Myocyte (in vitro differentiated cells): ENCODE measurements around the gene GMDS. TPM values are rescaled to one million over a fixed set of nuclear protein-coding genes. Genes with fewer than 3 reads are reported as not detected.

Experiments used
- DNase-seq: peaks from one replicate; pipeline ENCODE4 v3.0.0-alpha.2; 2012; ENCODE audit warnings: low read depth
- total RNA-seq: library from RNA; depleted of rRNA; stranded (reverse); fragments of >200 nt; gene quantifications from 2 replicates; pipeline ENCODE4 v1.2.3, GENCODE V29; 2014

The GMDS gene
- total RNA-seq, 1 donor from 2014 or later, result 9.3 TPM

GRCh38 chr6:1781817-1782184 is 463.6 kb downstream of the GMDS start:
- no peak for DNase-seq

GRCh38 chr6:1781152-1781816 is 464.1 kb downstream of the GMDS start:
- DNase-seq, result no peak

GRCh38 chr6:1780251-1780867 is 465.0 kb downstream of the GMDS start:
- DNase-seq, result no peak

GRCh38 chr6:1778686-1779235 is 466.6 kb downstream of the GMDS start:
- DNase-seq, result no peak

- DNase-seq, result no peak
These were observed 467.3 kb downstream of the GMDS start for GRCh38 chr6:1777921-1778685.

GRCh38 chr6:1775441-1775840 is 470.0 kb downstream of the GMDS start:
- DNase-seq, result no peak

- DNase-seq, result no peak
These were observed 471.0 kb downstream of the GMDS start for GRCh38 chr6:1774226-1774915.

- no peak for DNase-seq
These were observed 471.7 kb downstream of the GMDS start for GRCh38 chr6:1773700-1774099.

- no peak for DNase-seq
These were observed 474.3 kb downstream of the GMDS start for GRCh38 chr6:1770968-1771723.

- DNase-seq, result peak; percentile 27
These were observed 475.0 kb downstream of the GMDS start for GRCh38 chr6:1770435-1770843.

GRCh38 chr6:1767481-1768246 is 477.7 kb downstream of the GMDS start:
- peak; percentile 38 for DNase-seq

GRCh38 chr6:1766654-1767053 is 478.8 kb downstream of the GMDS start:
- DNase-seq, result peak; percentile 38

GRCh38 chr6:1765160-1765903 is 480.1 kb downstream of the GMDS start:
- no peak for DNase-seq

- DNase-seq, result no peak
These were observed 480.9 kb downstream of the GMDS start for GRCh38 chr6:1764397-1764987.

- no peak for DNase-seq
These were observed 482.0 kb downstream of the GMDS start for GRCh38 chr6:1763404-1763803.

GRCh38 chr6:1762203-1762602 is 483.2 kb downstream of the GMDS start:
- no peak for DNase-seq

- DNase-seq, result no peak
These were observed 483.9 kb downstream of the GMDS start for GRCh38 chr6:1761477-1761877.

GRCh38 chr6:1760876-1761275 is 484.5 kb downstream of the GMDS start:
- no peak for DNase-seq

- DNase-seq, result no peak
These were observed 485.5 kb downstream of the GMDS start for GRCh38 chr6:1759870-1760269.
